Upper lobe of left lung (tissue), 4 donors: Measurements from ENCODE around the gene GRB14.

ENCODE experiments used
- CTCF ChIP-seq, 6 experiments: fragments of 450-650 bp in 4 of 6; fragments of 200-600 bp in 2 of 6; sonication (generic) in 2 of 6; IDR thresholded peaks; one replicate each; pipeline ENCODE4 v1.5.1; 2016 to 2019; ENCODE audit warnings: antibody characterized with exemption in 6 of 6
- EP300 ChIP-seq, 4 donors: sonication (generic); formaldehyde crosslinking; IDR thresholded peaks; one replicate each; pipeline ENCODE4 v1.5.1; 2017; ENCODE audit warnings: antibody characterized with exemption in 4 of 4, control low read depth in 2 of 4
- POLR2A ChIP-seq, 4 donors: fragments of 450-650 bp; IDR thresholded peaks; one replicate each; pipeline ENCODE4 v1.5.1; 2016 to 2017; ENCODE audit warnings: antibody characterized with exemption in 4 of 4, mild to moderate bottlenecking in 2 of 4
- POLR2AphosphoS5 ChIP-seq, 2 donors: sonication (generic); formaldehyde crosslinking; IDR thresholded peaks; one replicate each; pipeline ENCODE4 v1.5.1; 2017; ENCODE audit warnings: antibody characterized with exemption in 2 of 2

GRCh38 chr2:164589522-164589921, 31.8 kb downstream of the GRB14 start:
- no peak for TF ChIP-seq CTCF (IDR thresholded peaks at IDR 0.05)
- no peak for TF ChIP-seq POLR2AphosphoS5 (IDR thresholded peaks at IDR 0.05)
- no peak for TF ChIP-seq POLR2A (IDR thresholded peaks at IDR 0.05)
- TF ChIP-seq EP300 (IDR thresholded peaks at IDR 0.05), result no peak
